ENCODE data around the gene BTBD1.
"Not testable (repeated sequence)": the region's sequence is repeated elsewhere in the genome, so short reads cannot be mapped to it uniquely, and the experiment has no call there.

Gene BTBD1

GRCh38 chr15:83057696-83058376 is 9.2 kb downstream of the BTBD1 start:
- no peak for DNase-seq (ENCODE audit: low read depth in 2 of 2)

- no peak for DNase-seq (ENCODE audit: low read depth in 2 of 2)
These were observed 10.1 kb downstream of the BTBD1 start for GRCh38 chr15:83057002-83057401.

- DNase-seq (ENCODE audit: low read depth in 2 of 2) = no peak
These were observed 13.9 kb downstream of the BTBD1 start for GRCh38 chr15:83053151-83053550.

- no peak for DNase-seq (ENCODE audit: low read depth in 2 of 2)
These were observed 20.4 kb downstream of the BTBD1 start for GRCh38 chr15:83046558-83047127.

GRCh38 chr15:83044156-83044555 is 22.9 kb downstream of the BTBD1 start:
- no peak for DNase-seq (ENCODE audit: low read depth in 2 of 2)

GRCh38 chr15:83039206-83039605 is 27.8 kb downstream of the BTBD1 start:
- DNase-seq (ENCODE audit: low read depth in 2 of 2) = no peak

- DNase-seq (ENCODE audit: low read depth in 2 of 2) = no peak
These were observed 30.8 kb downstream of the BTBD1 start for GRCh38 chr15:83036253-83036652.

- DNase-seq (ENCODE audit: low read depth in 2 of 2) = not testable (repeated sequence)
These were observed 35.8 kb downstream of the BTBD1 start for GRCh38 chr15:83031234-83031633.

- no peak for DNase-seq (ENCODE audit: low read depth in 2 of 2)
These were observed 37.0 kb downstream of the BTBD1 start for GRCh38 chr15:83030021-83030420.

- no peak for DNase-seq (ENCODE audit: low read depth in 2 of 2)
These were observed 48.6 kb downstream of the BTBD1 start for GRCh38 chr15:83018436-83018835.

- no peak for DNase-seq (ENCODE audit: low read depth in 2 of 2)
These were observed 50.1 kb downstream of the BTBD1 start for GRCh38 chr15:83016906-83017305.

GRCh38 chr15:83015361-83015760 is 51.7 kb downstream of the BTBD1 start:
- no peak for DNase-seq (ENCODE audit: low read depth in 2 of 2)

GRCh38 chr15:83014205-83014653 is 52.8 kb downstream of the BTBD1 start:
- DNase-seq (ENCODE audit: low read depth in 2 of 2) = no peak

- no peak for DNase-seq (ENCODE audit: low read depth in 2 of 2)
These were observed 54.4 kb downstream of the BTBD1 start for GRCh38 chr15:83012636-83013035.

GRCh38 chr15:83012076-83012426 is 55.0 kb downstream of the BTBD1 start:
- DNase-seq (ENCODE audit: low read depth in 2 of 2) = no peak

- peak; percentile 69 to 79 for DNase-seq (ENCODE audit: low read depth in 2 of 2)
These were observed 55.6 kb downstream of the BTBD1 start, which contains the start of gene C15orf40 for GRCh38 chr15:83011271-83012075. Gene C15orf40 (minus strand): TSS chr15:83011639. CDS start chr15:83011607, 32 bp downstream.

- peak; percentile 57 to 74 for DNase-seq (ENCODE audit: low read depth in 2 of 2)
These were observed 56.3 kb downstream of the BTBD1 start for GRCh38 chr15:83010709-83011270.

GRCh38 chr15:83000672-83001031 is 66.4 kb downstream of the BTBD1 start:
- not testable (repeated sequence) for DNase-seq (ENCODE audit: low read depth in 2 of 2)

- no peak for DNase-seq (ENCODE audit: low read depth in 2 of 2)
These were observed 67.0 kb downstream of the BTBD1 start for GRCh38 chr15:82999905-83000671.

- no peak for DNase-seq (ENCODE audit: low read depth in 2 of 2)
These were observed 67.6 kb downstream of the BTBD1 start for GRCh38 chr15:82999426-82999825.

GRCh38 chr15:82995938-82996337 is 71.1 kb downstream of the BTBD1 start:
- DNase-seq (ENCODE audit: low read depth in 2 of 2) = no peak

- no peak for DNase-seq (ENCODE audit: low read depth in 2 of 2)
These were observed 72.0 kb downstream of the BTBD1 start for GRCh38 chr15:82995076-82995475.

All from stimulated activated CD4-positive, alpha-beta T cell treated with anti-CD3 and anti-CD28 coated beads, Interleukin-12 subunit alpha, Interleukin-12 subunit beta, amount 100 ng/mL, for 24 hours (primary cell).